HL-60 (cell line): ENCODE measurements around the gene AIG1.

Experiments
- DNase-seq, 2 experiments: peaks; one replicate each; pipeline ENCODE4 v3.0.0-alpha.2; 2010 to 2020; ENCODE audit warnings: low read depth in 1 of 2, low spot score in 1 of 2
- H3K27ac ChIP-seq: fragments of 250-450 bp; sonication (Bioruptor Pico); replicated peaks from 2 replicates; pipeline ENCODE4 v1.5.1; 2020; ENCODE audit warnings: mild to moderate bottlenecking, moderate library complexity
- H3K27me3 ChIP-seq: fragments of 250-450 bp; sonication (Bioruptor Pico); 2 replicates; pipeline ENCODE4 v1.5.1; 2021; ENCODE audit warnings: mild to moderate bottlenecking, moderate library complexity; ENCODE audit not compliant: insufficient read depth, poor library complexity, severe bottlenecking
- H3K4me3 ChIP-seq: replicated peaks from 2 replicates; pipeline ENCODE4 v1.5.1; 2011; ENCODE audit warnings: mild to moderate bottlenecking, control low read depth, low read length; ENCODE audit not compliant: insufficient read depth
- GABPA ChIP-seq: IDR thresholded peaks from 2 replicates; pipeline ENCODE4 v1.6.1; 2012; ENCODE audit warnings: low read depth
- POLR2AphosphoS5 ChIP-seq: IDR thresholded peaks from 2 replicates; pipeline ENCODE4 v1.6.1; 2012; ENCODE audit warnings: low read depth
- SPI1 ChIP-seq: IDR thresholded peaks from 2 replicates; pipeline ENCODE4 v1.6.1; 2012; ENCODE audit warnings: low read depth, mild to moderate bottlenecking, borderline replicate concordance
- TF ChIP-seq, protein P1 (sequence below): IDR thresholded peaks from one replicate; pipeline ENCODE4 v1.5.1; 2011; ENCODE audit warnings: low read length, control low read depth, inconsistent platforms; ENCODE audit not compliant: insufficient read depth
- TF ChIP-seq, protein P2 (sequence below): IDR thresholded peaks from 2 replicates; pipeline ENCODE4 v1.6.1; 2012; ENCODE audit warnings: low read depth; ENCODE audit not compliant: insufficient replicate concordance

AIG1 gene

DNA sequence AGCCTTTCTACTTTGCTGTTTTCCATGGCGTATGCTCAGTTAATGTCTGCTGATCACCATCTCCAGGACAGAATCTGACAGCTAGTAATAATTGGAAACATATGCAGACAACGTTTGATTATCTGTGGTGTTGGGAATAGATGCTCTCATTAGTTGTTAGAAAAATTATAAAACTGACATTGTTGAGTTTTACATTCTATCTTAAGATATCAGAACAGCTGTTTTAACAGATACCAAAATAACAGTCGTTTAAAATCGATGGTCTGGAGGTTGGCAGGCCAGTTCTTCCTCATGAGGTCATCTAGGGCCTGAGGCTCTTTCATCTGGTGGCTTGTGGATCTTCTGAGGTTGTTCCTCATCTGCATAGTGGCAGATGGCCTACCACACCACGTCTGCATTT, 137.6 kb downstream of the AIG1 start:
- H3K4me3 ChIP-seq, result no peak overlapping the region
- H3K27me3 ChIP-seq, result no peaks in the 10 kb centered on the region
- no peak overlapping the region for H3K27ac ChIP-seq
- peak; percentile 23 to 41 for DNase-seq
- no peak for TF ChIP-seq POLR2AphosphoS5
- no peak for TF ChIP-seq GABPA
- TF ChIP-seq, protein P1, sequence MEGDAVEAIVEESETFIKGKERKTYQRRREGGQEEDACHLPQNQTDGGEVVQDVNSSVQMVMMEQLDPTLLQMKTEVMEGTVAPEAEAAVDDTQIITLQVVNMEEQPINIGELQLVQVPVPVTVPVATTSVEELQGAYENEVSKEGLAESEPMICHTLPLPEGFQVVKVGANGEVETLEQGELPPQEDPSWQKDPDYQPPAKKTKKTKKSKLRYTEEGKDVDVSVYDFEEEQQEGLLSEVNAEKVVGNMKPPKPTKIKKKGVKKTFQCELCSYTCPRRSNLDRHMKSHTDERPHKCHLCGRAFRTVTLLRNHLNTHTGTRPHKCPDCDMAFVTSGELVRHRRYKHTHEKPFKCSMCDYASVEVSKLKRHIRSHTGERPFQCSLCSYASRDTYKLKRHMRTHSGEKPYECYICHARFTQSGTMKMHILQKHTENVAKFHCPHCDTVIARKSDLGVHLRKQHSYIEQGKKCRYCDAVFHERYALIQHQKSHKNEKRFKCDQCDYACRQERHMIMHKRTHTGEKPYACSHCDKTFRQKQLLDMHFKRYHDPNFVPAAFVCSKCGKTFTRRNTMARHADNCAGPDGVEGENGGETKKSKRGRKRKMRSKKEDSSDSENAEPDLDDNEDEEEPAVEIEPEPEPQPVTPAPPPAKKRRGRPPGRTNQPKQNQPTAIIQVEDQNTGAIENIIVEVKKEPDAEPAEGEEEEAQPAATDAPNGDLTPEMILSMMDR, result no peak
- TF ChIP-seq, protein P2, sequence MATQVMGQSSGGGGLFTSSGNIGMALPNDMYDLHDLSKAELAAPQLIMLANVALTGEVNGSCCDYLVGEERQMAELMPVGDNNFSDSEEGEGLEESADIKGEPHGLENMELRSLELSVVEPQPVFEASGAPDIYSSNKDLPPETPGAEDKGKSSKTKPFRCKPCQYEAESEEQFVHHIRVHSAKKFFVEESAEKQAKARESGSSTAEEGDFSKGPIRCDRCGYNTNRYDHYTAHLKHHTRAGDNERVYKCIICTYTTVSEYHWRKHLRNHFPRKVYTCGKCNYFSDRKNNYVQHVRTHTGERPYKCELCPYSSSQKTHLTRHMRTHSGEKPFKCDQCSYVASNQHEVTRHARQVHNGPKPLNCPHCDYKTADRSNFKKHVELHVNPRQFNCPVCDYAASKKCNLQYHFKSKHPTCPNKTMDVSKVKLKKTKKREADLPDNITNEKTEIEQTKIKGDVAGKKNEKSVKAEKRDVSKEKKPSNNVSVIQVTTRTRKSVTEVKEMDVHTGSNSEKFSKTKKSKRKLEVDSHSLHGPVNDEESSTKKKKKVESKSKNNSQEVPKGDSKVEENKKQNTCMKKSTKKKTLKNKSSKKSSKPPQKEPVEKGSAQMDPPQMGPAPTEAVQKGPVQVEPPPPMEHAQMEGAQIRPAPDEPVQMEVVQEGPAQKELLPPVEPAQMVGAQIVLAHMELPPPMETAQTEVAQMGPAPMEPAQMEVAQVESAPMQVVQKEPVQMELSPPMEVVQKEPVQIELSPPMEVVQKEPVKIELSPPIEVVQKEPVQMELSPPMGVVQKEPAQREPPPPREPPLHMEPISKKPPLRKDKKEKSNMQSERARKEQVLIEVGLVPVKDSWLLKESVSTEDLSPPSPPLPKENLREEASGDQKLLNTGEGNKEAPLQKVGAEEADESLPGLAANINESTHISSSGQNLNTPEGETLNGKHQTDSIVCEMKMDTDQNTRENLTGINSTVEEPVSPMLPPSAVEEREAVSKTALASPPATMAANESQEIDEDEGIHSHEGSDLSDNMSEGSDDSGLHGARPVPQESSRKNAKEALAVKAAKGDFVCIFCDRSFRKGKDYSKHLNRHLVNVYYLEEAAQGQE, result no peak
- no peak for TF ChIP-seq SPI1

DNA sequence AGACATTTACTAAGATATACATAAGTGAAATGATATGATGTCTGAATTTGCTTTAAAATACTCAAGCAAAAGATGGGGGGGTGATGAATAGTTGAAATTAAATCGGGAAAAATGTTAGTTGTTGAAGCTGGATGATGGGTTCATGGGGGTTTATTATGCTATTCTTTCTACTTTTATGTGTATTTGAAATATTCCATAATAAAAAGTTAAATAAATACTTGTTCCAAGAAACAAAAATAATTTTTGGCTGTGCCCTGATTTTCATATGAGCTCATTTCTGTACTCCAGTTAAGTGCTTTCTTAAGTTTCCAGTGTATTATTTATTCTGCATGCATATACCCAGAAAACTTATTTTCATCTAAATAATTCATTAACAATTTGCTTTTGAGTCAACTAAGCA, 138.6 kb downstream of the AIG1 start:
- no peak for DNase-seq
- no peak overlapping the region for H3K27ac ChIP-seq
- TF ChIP-seq GABPA (no peak), POLR2AphosphoS5 (no peak), SPI1 (no peak)
- TF ChIP-seq, protein P1, result no peak
- TF ChIP-seq, protein P2, result no peak
- H3K4me3 ChIP-seq, result no peak overlapping the region
- H3K27me3 ChIP-seq, result no peaks in the 10 kb centered on the region

DNA sequence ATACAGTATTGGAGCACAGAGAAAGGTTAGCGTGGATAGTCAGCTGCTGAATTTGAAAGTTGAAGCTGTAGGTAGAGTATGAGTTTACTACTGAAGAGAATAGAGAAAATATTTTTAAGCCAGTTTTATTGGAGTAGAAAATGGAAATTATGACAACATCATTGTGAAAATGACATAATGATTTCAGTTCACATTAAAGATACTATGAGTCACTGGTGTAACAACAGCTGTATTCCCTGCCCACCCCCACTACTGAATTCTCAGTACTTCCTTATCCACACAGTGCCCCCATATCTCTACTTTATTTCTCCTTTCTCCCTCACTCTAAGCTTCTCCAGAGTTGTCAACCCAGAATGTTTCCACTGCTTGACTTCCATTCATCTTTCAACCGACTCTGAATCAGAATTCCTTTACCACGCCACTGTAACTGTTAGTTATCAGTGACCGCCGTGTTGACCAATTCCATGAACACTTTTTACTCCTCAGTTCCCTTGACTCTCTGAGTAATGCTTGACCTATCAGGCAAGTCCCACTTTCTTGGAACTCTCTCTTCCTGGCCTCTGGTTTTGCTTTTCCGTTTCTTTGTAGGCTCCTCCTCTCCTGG, 139.6 kb downstream of the AIG1 start:
- peak in 1 of 2 experiments; percentile 4 for DNase-seq
- H3K27ac ChIP-seq, result no peak overlapping the region
- H3K4me3 ChIP-seq, result no peak overlapping the region
- TF ChIP-seq GABPA, result no peak
- no peaks in the 10 kb centered on the region for H3K27me3 ChIP-seq

DNA sequence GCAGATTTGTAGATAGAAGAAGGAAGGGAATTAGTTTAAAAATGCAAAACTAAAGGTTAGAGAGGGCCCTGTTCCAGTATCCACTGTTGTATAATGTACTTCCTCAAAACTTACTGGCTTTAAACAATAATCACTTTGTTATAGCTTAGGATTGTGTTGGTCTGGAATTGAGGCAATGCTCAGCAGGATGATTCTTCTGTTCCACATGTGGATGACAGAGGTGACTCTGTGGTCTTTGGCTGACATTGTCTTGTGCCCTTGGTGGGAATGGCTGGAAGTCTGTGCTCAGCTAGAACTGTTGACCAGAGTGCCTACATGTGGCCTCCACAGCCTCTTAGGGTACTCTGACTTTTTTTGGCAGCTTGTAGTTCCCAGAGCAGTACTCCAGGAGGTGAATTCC, 143.4 kb downstream of the AIG1 start:
- DNase-seq, result no peak
- TF ChIP-seq SPI1, result no peak
- no peak for TF ChIP-seq GABPA
- no peak for TF ChIP-seq POLR2AphosphoS5
- TF ChIP-seq, protein P1, result no peak
- TF ChIP-seq, protein P2, result no peak
- H3K27ac ChIP-seq, result no peak overlapping the region
- no peak overlapping the region for H3K4me3 ChIP-seq
- H3K27me3 ChIP-seq, result no peaks in the 10 kb centered on the region
